Kidney (tissue), 14 donors: ENCODE data around the gene MTX3. TPM values are rescaled to one million over a fixed set of nuclear protein-coding genes. Genes with fewer than 3 reads are reported as not detected.

ENCODE experiments used
- DNase-seq, 5 donors: peaks; one replicate each; pipeline ENCODE4 v3.0.0-alpha.2; 2013 to 2020
- FAIRE-seq: peaks from 2 replicates; lab custom pipeline; 2012; peaks lifted over from hg19 to GRCh38; lab: Jason Lieb, UNC
- H3K27ac ChIP-seq, 2 donors: one replicate each; pipeline ENCODE4 v1.7.0; 2013; ENCODE audit warnings: low read depth in 2 of 2, low read length in 2 of 2, inconsistent platforms in 1 of 2
- H3K27me3 ChIP-seq: one replicate; pipeline ENCODE4 v1.7.1; 2013; ENCODE audit warnings: low read length, inconsistent platforms; ENCODE audit not compliant: control insufficient read depth, insufficient read depth
- H3K36me3 ChIP-seq, 3 donors: one replicate each; pipeline versions ENCODE4 v1.7.0 to v1.7.1; 2013; ENCODE audit warnings: low read length in 3 of 3, control low read depth in 1 of 3, inconsistent platforms in 1 of 3; ENCODE audit not compliant: insufficient read depth in 3 of 3, control insufficient read depth in 2 of 3
- H3K4me1 ChIP-seq, 3 donors: one replicate each; pipeline versions ENCODE4 v1.7.0 to v1.7.1; 2013; ENCODE audit warnings: low read length in 3 of 3, inconsistent platforms in 1 of 3, low read depth in 1 of 3; ENCODE audit not compliant: control insufficient read depth in 2 of 3, insufficient read depth in 2 of 3
- H3K4me3 ChIP-seq, 3 donors: one replicate each; pipeline versions ENCODE4 v1.7.0 to v1.8.1; 2013; ENCODE audit warnings: low read length in 3 of 3, control low read depth in 1 of 3, inconsistent platforms in 1 of 3
- H3K9ac ChIP-seq, 3 donors: one replicate each; pipeline versions ENCODE4 v1.7.0 to v1.7.1; 2013; ENCODE audit warnings: low read length in 3 of 3, control low read depth in 1 of 3, inconsistent platforms in 1 of 3
- H3K9me3 ChIP-seq, 3 donors: one replicate each; pipeline versions ENCODE4 v1.7.0 to v1.7.1; 2013; ENCODE audit warnings: low read length in 3 of 3, control low read depth in 1 of 3, inconsistent platforms in 1 of 3; ENCODE audit not compliant: control insufficient read depth in 2 of 3, insufficient read depth in 1 of 3
- intact Hi-C: fragments of 100-400 bp; cut with DNase I; formaldehyde crosslinking; loops from one replicate; pipeline ENCODE4 v1.11.1; 2022
- polyA plus RNA-seq: library from polyadenylated mRNA; stranded (reverse); fragments of 350-450 nt; fragmentation: Illumina TruSeq; extraction: RNeasy Lipid Tissue Mini Kit (QIAGEN cat#74804); gene quantifications from one replicate; pipeline ENCODE4 v1.2.3, GENCODE V29; 2014; ENCODE audit warnings: low read depth, low replicate concordance; ENCODE audit not compliant: insufficient read depth
- total RNA-seq: library from RNA; stranded (reverse); fragmentation: NEBNext Ultra II Directional; extraction: Animal tissue kit (Norgen Biotek cat#: 25700); gene quantifications from one replicate; pipeline ENCODE4 v1.2.1, GENCODE V29; 2021
- TF ChIP-seq, protein P1 (sequence below): IDR thresholded peaks from 3 replicates; pipeline ENCODE4 v1.5.1; 2012; ENCODE audit warnings: mild to moderate bottlenecking, moderate library complexity, borderline replicate concordance; ENCODE audit not compliant: insufficient read depth; ENCODE audit errors: extremely low read depth
- donor health status: control.
- donor health status: control.
- donor health status: control.
- donor health status: control.
- donor health status: control.
- donor health status: DM: yes; HTN: yes; CAD: no.
- donor health status: Normal renal cell carcinoma (clear cell type).

Gene MTX3
- total and polyA plus RNA-seq, 2 donors from 2014 or later, result 6.1 to 18.7 TPM

DNA sequence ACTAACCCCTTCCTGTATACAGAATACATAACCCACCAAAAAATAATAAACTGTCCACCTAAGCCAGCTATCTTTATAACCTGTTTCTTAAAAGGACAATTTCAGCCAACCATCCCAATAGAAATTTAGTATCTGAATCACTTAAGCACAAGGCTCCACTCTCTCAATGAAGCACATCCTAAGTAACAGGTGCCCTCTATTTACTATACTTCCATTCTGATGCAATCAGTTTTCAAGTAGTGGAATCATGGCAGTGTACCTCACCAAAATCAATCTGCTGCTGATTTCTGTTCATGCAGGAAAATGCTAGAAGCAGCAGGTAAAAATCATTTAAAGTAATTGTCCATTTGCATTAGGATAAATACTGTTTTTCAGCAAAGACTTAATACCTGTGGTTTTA lies 4.8 kb downstream of the MTX3 start:
- DNase-seq (no peak), FAIRE-seq (no peak)
- peaks cover 0 to 5% (median 0%) of the 10 kb centered on the region in 3 donors for H3K4me1 ChIP-seq
- TF ChIP-seq, protein P1, sequence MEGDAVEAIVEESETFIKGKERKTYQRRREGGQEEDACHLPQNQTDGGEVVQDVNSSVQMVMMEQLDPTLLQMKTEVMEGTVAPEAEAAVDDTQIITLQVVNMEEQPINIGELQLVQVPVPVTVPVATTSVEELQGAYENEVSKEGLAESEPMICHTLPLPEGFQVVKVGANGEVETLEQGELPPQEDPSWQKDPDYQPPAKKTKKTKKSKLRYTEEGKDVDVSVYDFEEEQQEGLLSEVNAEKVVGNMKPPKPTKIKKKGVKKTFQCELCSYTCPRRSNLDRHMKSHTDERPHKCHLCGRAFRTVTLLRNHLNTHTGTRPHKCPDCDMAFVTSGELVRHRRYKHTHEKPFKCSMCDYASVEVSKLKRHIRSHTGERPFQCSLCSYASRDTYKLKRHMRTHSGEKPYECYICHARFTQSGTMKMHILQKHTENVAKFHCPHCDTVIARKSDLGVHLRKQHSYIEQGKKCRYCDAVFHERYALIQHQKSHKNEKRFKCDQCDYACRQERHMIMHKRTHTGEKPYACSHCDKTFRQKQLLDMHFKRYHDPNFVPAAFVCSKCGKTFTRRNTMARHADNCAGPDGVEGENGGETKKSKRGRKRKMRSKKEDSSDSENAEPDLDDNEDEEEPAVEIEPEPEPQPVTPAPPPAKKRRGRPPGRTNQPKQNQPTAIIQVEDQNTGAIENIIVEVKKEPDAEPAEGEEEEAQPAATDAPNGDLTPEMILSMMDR, result no peak
- intact Hi-C loops, result no loop called here
- H3K27me3 ChIP-seq, result no peaks in the 10 kb centered on the region
- H3K36me3 ChIP-seq, result peaks cover 9 to 16% (median 11%) of the 10 kb centered on the region in 3 donors
- no peak overlapping the region for H3K27ac ChIP-seq
- H3K9ac ChIP-seq, result no peak overlapping the region
- H3K4me3 ChIP-seq, result no peak overlapping the region
- H3K9me3 ChIP-seq, result no peaks in the 10 kb centered on the region

- no peaks in the 10 kb centered on the region for H3K9me3 ChIP-seq
- H3K27me3 ChIP-seq, result no peaks in the 10 kb centered on the region
- peaks cover 0 to 3% (median 0%) of the 10 kb centered on the region in 3 donors for H3K4me1 ChIP-seq
- DNase-seq (no peak), FAIRE-seq (no peak)
- intact Hi-C loops, result no loop called here
- H3K9ac ChIP-seq, result no peak overlapping the region
- no peak overlapping the region for H3K4me3 ChIP-seq
- peaks cover 11 to 16% (median 11%) of the 10 kb centered on the region in 3 donors for H3K36me3 ChIP-seq
- H3K27ac ChIP-seq, result no peak overlapping the region
- TF ChIP-seq, protein P1, result no peak
These were observed 5.8 kb downstream of the MTX3 start for GRCh38 chr5:79985288-79985687.

GRCh38 chr5:79984363-79984762 lies 6.7 kb downstream of the MTX3 start:
- TF ChIP-seq, protein P1, result no peak
- no peak overlapping the region for H3K9ac ChIP-seq
- no peaks in the 10 kb centered on the region for H3K9me3 ChIP-seq
- no peaks in the 10 kb centered on the region for H3K4me1 ChIP-seq
- intact Hi-C loops, result no loop called here
- H3K27ac ChIP-seq, result no peak overlapping the region
- no peaks in the 10 kb centered on the region for H3K27me3 ChIP-seq
- no peak overlapping the region for H3K4me3 ChIP-seq
- peaks cover 11 to 16% (median 11%) of the 10 kb centered on the region in 3 donors for H3K36me3 ChIP-seq
- FAIRE-seq (no peak), DNase-seq (no peak)

DNA sequence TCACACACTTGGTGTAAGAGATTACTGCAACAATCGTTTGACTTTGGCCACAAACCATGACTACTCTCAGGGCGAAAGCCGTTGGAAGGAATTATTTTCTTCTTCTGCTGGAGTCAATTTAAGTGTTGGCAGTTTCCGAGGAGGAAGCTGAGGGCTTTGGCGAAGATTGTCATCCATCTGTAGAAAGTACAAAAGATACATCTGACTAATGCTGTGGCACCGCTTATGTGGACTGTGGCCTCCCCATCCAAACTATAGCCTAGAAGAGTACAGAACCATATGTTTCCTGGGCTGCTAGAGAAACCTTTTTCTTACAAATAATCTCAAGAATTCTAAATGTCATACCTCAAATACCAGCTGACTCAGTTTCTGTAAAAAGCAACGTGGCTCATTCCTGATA lies 7.4 kb downstream of the MTX3 start:
- Histone ChIP-seq H3K36me3 (peaks cover 11 to 16% (median 11%) of the 10 kb centered on the region in 3 donors), H3K4me1 (no peaks in the 10 kb centered on the region), H3K9ac (no peak overlapping the region), H3K27me3 (no peaks in the 10 kb centered on the region), H3K27ac (no peak overlapping the region), H3K4me3 (no peak overlapping the region), H3K9me3 (no peaks in the 10 kb centered on the region)
- TF ChIP-seq, protein P1, result no peak
- intact Hi-C loops, result no loop called here
- DNase-seq (no peak), FAIRE-seq (no peak)
